Astrocyte of the cerebellum (primary cell): ENCODE data around the gene HAUS7.

Experiments used
- DNase-seq: peaks from one replicate; pipeline ENCODE4 v3.0.0-alpha.2; 2011; ENCODE audit warnings: low read depth
- H3K4me3 ChIP-seq: 2 replicates; pipeline ENCODE4 v1.5.1; 2011; ENCODE audit warnings: mild to moderate bottlenecking, low read depth, low read length, moderate library complexity
- CTCF ChIP-seq: IDR thresholded peaks from 2 replicates; pipeline ENCODE4 v1.5.1; 2012; ENCODE audit warnings: low read length, low read depth, moderate library complexity, mild to moderate bottlenecking; ENCODE audit errors: missing control alignments
- in situ Hi-C: cut with HindIII; loops from 2 replicates; pipeline ENCODE4 v1.10.0; 2017; ENCODE audit warnings: low sequenced_read_pairs

The HAUS7 gene

DNA sequence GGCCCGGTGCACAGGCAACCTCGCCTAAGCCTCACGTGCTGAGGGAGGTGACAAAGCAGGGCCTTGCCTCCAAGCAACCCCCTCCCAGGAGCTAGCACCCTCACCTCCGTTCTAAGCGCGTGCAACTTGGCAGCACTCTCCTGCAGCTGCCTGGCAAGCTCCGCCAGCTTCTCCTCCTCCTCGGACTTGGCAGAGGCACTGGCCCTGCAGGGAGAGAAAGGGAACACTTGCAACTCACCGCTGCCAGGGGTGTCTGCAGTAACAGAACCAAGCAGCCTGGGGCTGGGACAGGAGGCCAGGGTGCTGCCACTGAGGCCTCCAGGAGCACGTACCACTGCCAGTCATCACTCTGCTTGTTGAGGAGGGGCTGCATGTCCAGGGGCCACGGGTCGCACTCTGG, 14.2 kb downstream of the HAUS7 start:
- DNase-seq: no peak
- no peak overlapping the region for H3K4me3 ChIP-seq
- no peak for TF ChIP-seq CTCF
- in situ Hi-C loops: no loop called here

DNA sequence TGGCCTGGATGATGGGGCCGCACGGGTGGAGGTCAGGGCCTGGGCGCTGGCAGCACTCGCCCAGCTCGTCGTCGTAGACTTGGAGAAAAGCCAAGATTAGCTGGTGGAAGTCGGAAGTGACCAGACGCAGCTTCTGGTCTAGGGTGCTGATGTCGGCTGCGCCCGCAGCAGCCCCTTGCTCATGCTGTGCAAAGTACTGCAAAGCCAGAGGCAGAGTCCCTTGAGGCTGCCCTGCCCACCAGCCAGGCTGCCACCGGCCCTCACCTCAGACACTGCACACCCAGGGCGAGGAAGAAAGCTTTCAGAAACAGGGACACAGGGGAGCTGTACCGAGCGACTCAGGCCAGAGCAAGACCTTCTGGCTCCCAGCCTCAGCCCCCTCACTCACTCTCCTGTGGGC, 14.8 kb downstream of the HAUS7 start:
- DNase-seq: no peak
- in situ Hi-C loops: no loop called here
- no peak for TF ChIP-seq CTCF
- no peak overlapping the region for H3K4me3 ChIP-seq

GRCh38 chrX:153454901-153455550, 15.3 kb downstream of the HAUS7 start:
- H3K4me3 ChIP-seq: no peak overlapping the region
- TF ChIP-seq CTCF: no peak
- in situ Hi-C loops: no loop called here
- DNase-seq: no peak

DNA sequence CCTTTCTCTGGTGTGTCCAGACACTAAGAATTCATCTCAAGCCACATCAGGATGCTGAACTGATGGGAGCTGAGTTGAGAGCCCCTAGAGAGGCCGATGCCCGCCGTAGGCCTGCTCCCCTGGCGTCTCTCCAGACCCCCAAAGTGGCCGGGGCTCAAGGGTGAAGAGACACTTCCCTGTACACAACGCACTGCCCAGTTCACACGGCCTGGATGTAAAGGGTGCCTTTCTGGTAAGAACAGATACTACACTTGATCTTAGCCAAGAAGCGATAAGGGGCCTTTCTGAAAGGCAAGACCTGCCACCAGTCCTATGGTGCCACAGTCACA, 19.5 kb downstream of the HAUS7 start:
- no peak for DNase-seq
- in situ Hi-C loops: no loop called here
- H3K4me3 ChIP-seq: no peak overlapping the region
- TF ChIP-seq CTCF: no peak

DNA sequence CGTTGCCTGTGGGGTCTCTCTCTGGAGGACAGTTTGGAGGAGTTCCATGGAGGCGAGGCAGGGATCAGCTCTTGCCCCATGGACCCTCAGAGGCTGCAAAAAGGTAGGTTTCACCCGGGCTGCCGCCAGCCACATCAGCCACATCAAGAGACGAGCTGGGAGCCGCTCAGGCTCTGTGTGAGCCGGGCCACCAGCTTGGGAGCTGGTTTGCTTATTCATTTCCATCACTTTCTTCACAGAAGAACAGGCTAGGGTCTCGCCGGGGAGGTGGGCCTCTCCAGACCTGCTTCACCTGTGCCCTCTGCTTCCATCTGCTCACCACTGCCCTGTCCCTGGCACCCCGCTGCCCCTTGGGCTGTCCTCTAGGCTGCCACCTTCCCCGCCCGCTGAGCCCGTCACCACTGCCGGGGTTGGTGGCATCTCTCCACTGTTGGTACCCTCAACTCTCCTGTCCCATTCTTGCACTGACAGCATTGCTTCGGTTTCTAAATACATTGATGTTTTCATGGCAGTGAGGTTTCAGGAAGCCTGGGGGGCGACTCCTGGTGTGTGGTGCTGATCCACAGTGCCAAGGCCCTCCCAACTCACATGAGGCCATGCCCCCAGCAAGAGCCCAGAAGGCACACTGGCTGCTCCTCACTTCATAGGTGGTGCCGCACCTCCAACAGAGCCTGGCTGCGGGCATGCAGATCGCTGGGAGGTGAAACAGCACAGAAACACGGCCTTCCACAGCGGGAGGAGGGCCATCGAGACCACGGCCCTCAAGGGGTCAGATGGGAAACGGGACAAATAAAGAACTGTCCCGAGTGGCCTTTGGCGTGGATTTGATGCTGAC, 20.0 kb downstream of the HAUS7 start:
- no peak for DNase-seq
- no peak overlapping the region for H3K4me3 ChIP-seq
- no peak for TF ChIP-seq CTCF
- in situ Hi-C loops: no loop called here

GRCh38 chrX:153449368-153450113, 20.8 kb downstream of the HAUS7 start:
- H3K4me3 ChIP-seq: no peak overlapping the region
- DNase-seq: no peak
- no peak for TF ChIP-seq CTCF
- in situ Hi-C loops: no loop called here
